ENCODE data around the gene IL16.
A peak's percentile ranks its signal among the peaks of the same experiment; 100 is the strongest.

The IL16 gene

GRCh38 chr15:81265944-81266775 lies 69.5 kb downstream of the IL16 start:
- H3K27ac ChIP-seq (replicated peaks), result no peak overlapping the region
- no peak overlapping the region for H3K4me3 ChIP-seq (replicated peaks; ENCODE audit: insufficient read depth, low read length)
- peak; percentile 56 to 81 for DNase-seq (ENCODE audit: low read depth in 1 of 2, low spot score in 1 of 2)
- H3K27me3 ChIP-seq (ENCODE audit: insufficient read depth, poor library complexity, severe bottlenecking), result peaks cover 3% of the 10 kb centered on the region
- no peak for TF ChIP-seq SPI1 (IDR thresholded peaks at IDR 0.05; ENCODE audit: borderline replicate concordance, low read depth)
- TF ChIP-seq GABPA (IDR thresholded peaks at IDR 0.05; ENCODE audit: low read depth), result no peak
- TF ChIP-seq REST (IDR thresholded peaks at IDR 0.05; ENCODE audit: insufficient replicate concordance, low read depth), result peak; percentile 14
- TF ChIP-seq, protein P1, sequence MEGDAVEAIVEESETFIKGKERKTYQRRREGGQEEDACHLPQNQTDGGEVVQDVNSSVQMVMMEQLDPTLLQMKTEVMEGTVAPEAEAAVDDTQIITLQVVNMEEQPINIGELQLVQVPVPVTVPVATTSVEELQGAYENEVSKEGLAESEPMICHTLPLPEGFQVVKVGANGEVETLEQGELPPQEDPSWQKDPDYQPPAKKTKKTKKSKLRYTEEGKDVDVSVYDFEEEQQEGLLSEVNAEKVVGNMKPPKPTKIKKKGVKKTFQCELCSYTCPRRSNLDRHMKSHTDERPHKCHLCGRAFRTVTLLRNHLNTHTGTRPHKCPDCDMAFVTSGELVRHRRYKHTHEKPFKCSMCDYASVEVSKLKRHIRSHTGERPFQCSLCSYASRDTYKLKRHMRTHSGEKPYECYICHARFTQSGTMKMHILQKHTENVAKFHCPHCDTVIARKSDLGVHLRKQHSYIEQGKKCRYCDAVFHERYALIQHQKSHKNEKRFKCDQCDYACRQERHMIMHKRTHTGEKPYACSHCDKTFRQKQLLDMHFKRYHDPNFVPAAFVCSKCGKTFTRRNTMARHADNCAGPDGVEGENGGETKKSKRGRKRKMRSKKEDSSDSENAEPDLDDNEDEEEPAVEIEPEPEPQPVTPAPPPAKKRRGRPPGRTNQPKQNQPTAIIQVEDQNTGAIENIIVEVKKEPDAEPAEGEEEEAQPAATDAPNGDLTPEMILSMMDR (IDR thresholded peaks at IDR 0.05; ENCODE audit: insufficient read depth, low read length), result peak; percentile 94
- TF ChIP-seq POLR2AphosphoS5 (IDR thresholded peaks at IDR 0.05; ENCODE audit: low read depth), result no peak

DNA sequence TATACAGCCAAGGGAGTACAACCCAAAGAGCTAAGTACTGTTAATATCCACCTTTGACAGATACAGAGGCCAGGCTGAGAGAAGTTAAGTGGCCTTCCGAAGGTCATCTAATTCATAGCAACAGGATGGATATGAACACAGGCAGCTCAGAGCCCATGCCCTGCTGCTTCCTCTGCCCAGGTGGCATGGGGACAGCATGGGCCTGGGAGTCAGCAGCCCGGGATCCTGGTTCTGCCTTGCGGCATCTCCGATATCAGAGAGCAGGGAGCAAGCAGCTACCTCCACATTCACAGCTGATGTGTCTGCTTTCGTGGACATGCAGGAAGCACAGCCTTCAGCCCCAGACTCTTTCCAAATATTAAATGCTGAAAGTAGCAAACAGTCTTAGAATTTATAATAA lies 71.7 kb downstream of the IL16 start:
- no peak overlapping the region for H3K4me3 ChIP-seq (replicated peaks; ENCODE audit: insufficient read depth, low read length)
- no peak overlapping the region for H3K27ac ChIP-seq (replicated peaks)
- DNase-seq (ENCODE audit: low read depth in 1 of 2, low spot score in 1 of 2), result no peak
- TF ChIP-seq POLR2AphosphoS5 (IDR thresholded peaks at IDR 0.05; ENCODE audit: low read depth) (no peak), GABPA (IDR thresholded peaks at IDR 0.05; ENCODE audit: low read depth) (no peak), SPI1 (IDR thresholded peaks at IDR 0.05; ENCODE audit: borderline replicate concordance, low read depth) (no peak), REST (IDR thresholded peaks at IDR 0.05; ENCODE audit: insufficient replicate concordance, low read depth) (no peak)
- TF ChIP-seq, protein P1 (IDR thresholded peaks at IDR 0.05; ENCODE audit: insufficient read depth, low read length), result no peak
- H3K27me3 ChIP-seq (ENCODE audit: insufficient read depth, poor library complexity, severe bottlenecking), result peaks cover 3% of the 10 kb centered on the region

DNA sequence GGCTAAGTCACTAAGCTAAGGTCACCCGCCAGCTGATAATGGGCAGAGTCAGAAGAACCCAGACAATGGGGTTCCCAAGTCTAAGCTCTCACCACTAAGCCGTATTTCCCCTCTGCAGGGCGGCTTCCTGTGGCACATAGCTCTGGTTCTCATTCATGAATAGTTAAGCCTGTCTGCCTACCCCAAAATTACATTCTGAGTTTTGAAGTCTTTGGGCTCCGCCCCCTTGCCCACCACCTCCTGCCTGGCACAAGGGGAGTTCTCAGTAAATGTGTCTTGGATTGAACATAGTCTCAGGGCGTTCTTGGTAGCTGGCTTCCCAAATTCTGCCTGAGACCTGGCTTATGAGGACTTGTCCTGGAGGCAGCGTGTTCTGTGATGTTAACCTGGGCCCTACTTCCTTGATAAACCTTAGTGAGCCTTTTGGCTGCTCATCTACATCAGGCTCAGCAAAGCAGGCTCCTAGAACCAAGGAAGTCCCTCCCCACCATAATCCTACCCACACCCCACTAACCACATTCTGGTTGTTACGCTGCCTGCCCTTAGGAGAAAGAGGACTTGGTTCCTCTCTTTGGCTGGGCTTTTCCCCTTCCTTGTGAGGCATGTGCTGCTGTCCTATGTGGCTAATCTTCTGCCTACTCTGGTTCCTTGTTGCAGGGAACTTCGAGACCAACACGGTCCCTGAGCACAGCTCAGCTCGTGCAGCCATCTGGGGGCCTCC lies 72.4 kb downstream of the IL16 start:
- no peak overlapping the region for H3K4me3 ChIP-seq (replicated peaks; ENCODE audit: insufficient read depth, low read length)
- H3K27ac ChIP-seq (replicated peaks), result 0 out of 2 replicates have a peak overlapping the region, but pooled peaks have one; percentile 11
- peak; percentile 32 to 61 for DNase-seq (ENCODE audit: low read depth in 1 of 2, low spot score in 1 of 2)
- TF ChIP-seq REST (IDR thresholded peaks at IDR 0.05; ENCODE audit: insufficient replicate concordance, low read depth) (no peak), SPI1 (IDR thresholded peaks at IDR 0.05; ENCODE audit: borderline replicate concordance, low read depth) (peak; percentile 47; the same call in 1 of the 2 replicates)
- H3K27me3 ChIP-seq (ENCODE audit: insufficient read depth, poor library complexity, severe bottlenecking), result peaks cover 3% of the 10 kb centered on the region

All from HL-60 (cell line).